NCI-H345 (cell line): Measurements from ENCODE around the gene FAM209B.
"Not testable (repeated sequence)": the region's sequence is repeated elsewhere in the genome, so short reads cannot be mapped to it uniquely, and the experiment has no call there.

ENCODE experiments used
- DNase-seq: peaks from one replicate; lab custom pipeline; 2025; lab: John Stamatoyannopoulos, UW

The FAM209B gene, protein sequence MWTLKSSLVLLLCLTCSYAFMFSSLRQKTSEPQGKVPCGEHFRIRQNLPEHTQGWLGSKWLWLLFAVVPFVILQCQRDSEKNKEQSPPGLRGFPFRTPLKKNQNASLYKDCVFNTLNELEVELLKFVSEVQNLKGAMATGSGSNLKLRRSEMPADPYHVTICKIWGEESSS

DNA sequence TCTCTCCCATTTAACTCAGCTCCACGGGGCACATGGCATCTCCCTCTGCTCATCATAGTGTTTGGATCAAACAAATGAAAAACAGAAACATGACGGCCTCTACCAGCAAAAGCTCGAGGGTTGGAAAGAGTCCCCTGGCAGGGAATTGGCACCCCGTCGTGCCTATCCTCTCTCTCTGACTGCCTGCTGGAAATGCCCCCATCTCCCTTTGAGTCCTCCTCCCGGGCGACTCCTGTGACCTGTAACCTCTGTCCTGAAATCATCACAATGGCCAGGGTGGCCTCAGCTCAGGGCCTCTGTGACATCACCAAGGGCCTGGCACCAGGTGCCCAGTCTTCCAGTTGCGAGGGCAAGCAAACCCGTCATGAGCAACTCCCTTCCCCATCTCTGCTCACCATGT lies at the start of gene FAM209B:
Gene FAM209B (plus strand): TSS at position 301 of the 400 bp plus-strand sequence. CDS start 96 bp downstream, at position 397.
- not testable (repeated sequence) for DNase-seq

DNA sequence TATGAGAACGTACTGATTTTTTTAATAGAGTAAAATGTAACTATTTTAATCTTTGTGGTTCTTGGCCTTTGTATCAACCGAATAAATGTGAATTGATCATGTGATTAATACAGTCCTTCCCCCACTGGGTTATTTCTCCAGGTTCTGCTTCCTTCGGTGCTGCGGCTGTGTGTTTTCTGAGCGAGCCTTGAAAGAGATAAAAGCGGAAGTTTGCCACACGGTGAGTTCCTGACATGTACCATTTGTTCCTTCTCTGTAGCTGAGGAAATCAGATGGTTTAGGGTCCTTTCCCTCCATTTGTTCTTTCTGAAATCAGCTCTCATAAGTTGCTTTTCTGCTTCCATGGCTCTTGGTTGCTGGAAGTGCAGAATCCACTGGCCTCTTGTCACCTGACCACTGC lies 49.1 kb upstream of the FAM209B start:
- DNase-seq, result no peak

DNA sequence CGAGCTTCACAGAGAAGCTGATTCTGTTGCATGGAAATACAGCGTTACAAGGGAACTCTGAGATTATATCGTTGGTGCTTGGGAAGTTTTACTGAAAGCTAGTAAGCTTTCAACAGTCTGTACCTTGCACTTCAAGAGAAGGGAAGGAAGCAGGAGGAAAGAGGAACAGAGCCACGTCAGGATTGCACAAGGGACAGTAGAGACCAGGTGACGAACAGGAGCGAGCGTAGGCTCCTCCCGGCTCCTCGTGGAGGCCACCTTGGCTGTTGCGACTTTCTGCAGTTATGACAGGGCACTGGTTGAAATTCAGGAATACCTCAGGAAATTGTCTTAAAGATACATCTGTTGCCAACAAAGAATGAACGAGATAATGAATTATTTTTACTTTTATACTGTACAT lies 45.8 kb upstream of the FAM209B start:
- no peak for DNase-seq

DNA sequence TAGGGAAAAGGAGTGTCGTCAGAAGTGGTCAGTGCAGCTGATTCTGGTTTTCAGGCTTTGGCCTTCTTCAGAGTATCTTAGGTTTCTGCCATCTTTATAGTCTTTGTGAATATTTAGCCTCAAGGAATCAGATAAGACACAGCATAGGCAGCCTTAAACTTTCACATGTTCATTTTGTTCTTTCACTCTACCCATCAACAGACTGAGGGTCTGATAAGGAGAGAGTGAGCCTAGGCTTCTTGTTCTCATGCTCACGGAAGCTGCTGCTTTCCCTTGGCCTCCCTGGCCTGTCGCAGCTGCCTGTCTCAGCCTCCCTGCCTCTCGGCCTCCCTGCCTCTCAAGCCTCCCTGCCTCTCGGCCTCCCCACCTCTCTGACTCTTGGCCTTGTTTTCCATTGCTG lies 44.5 kb upstream of the FAM209B start:
- no peak for DNase-seq

DNA sequence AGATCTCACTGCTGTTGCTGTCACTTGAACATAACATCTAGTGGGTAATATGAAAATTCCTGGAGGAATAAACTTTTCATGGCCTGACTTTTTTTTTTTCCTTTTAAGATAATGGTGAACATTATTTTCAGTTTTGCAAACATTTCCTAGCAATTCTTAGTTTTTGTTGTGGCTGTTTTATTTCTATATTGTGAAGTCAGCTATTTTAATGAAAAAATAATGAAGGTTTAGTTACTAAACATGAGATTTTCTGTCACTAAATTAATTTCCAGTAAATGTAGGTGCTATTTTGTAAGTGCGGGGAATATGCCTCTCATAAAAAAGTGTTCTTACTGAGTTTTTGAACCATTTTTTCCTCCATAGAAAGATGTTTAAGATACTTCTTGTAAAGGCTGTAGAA lies 31.9 kb upstream of the FAM209B start:
- DNase-seq, result no peak

DNA sequence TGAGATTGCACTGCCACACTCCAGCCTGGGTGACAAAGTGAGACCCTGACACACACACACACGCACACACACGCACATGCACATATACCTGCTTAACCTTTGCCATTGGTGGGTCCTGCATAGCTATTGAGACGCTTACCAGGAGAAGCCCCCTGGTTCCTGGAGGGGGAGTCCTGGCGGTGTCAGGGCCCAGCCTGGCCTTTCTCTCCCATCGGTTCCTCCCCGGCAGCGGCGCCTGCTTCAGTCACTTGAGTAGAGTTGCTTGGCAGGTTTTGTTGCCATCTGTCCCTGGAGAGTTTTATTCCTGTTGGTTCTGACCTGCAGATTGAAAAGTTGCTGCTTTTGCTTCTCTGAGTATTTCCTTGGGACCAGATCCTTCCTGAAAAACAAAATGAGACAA lies 29.1 kb upstream of the FAM209B start:
- DNase-seq, result no peak

DNA sequence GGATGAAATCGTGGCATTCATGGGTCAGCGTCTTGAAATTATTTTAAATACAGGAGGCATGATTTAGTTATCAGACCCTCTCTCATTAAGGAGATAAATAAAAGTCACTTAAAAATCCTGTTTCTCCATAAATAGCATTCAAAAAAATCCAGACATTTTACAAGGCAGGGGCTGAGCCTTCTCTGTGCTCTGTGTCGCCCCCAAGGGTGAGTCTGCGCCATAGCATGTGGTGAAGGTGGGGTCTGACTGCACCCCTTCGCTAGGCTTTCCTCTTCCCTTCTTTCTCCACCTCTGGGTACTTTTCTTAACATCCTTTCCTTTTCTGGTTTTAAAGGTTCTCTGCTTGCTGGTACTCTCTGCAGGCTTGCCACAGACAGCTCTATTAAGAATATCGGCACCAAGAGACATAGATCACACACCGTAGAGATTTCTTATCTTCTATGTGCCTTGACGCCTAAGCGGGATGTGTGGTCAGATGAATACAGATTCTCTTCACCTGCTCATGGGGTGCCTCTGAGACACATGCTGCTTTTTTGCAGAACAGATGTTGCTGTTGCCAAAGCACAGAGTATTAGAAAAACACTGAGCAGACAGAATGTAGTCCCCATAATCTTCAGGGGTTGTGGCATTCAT lies 28.6 kb upstream of the FAM209B start:
- DNase-seq, result no peak

DNA sequence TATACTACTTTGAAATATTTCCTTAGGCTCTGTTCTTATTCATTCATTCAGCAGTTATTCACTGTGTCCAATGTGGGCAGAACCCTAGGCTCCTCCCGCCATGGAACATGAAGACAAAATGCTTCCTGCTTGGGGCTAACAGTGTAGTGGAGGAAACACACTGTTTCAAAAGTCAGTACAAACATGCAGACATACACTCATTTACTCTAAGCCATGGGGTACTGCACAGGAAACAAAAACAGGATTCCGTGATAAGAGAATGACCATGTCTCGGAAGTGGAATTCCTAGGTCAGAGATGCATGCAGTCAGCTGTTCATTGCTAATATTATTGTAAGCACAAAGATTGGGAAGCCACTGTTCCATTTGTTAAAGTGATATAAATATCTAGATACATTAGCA lies 26.9 kb upstream of the FAM209B start:
- DNase-seq, result no peak

DNA sequence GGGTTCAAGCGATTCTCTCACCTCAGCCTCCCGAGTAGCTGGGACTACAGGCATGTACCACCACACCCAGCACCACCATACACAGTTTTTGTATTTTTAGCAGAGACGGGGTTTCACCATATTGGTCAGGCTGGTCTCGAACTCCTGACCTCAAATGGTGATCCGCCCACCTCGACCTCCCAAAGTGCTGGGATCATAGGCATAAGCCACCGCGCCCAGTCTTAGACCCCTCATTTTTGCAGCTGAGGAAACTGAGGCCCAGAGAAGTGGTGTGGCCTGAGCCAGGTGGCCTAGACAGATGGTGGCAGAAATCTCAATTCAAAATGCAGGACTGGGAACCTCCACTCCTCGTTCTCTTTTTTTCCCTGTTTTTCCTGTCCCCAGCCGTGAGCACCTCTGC lies 21.1 kb upstream of the FAM209B start:
- no peak for DNase-seq

DNA sequence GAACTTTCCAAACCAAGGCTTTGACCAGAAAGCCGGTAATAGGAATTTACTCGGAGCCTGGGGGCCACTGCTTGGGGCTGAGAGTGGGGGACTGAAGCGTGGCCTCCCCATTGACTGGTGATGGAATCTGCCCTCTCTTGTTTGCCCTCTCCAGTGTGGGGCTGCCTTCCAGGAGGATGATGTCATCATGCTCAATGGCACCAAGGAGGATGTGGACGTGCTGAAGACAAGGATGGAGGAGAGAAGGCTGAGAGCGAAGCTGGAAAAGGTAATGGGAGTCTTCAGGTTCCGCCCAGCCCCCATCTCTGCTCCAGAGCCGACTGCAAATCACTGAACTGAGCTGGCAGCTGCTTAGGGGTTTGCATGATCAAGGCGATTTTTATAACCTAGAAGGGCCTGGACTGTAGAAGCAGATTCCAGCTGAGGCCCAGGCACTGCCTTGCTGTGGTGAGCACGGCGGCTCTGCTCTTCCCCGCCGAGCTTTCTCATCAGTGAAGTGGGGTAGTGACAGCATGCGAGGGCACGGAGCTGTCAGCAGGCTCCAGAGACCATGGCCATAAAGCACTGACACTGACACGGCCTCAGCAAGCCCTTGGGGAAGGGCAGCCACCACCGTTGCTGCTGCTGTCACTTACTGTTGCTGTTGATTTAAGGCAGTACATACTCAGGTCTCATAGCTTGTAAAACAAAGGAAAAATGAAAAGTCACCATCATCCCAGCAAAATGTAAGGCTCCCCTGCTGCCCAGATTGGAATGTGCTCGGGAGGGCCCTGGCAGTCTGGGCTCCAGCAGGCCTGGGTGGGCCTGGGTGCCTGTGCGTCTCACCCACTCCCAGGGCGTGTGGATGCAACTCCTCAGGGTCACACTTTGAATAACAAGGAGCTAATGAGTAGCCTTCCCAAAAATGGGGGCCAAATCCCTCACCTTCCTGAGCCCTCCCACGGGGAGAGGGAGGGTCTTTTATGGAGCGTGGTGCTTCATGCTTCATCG lies 19.6 kb upstream of the FAM209B start:
- no peak for DNase-seq

DNA sequence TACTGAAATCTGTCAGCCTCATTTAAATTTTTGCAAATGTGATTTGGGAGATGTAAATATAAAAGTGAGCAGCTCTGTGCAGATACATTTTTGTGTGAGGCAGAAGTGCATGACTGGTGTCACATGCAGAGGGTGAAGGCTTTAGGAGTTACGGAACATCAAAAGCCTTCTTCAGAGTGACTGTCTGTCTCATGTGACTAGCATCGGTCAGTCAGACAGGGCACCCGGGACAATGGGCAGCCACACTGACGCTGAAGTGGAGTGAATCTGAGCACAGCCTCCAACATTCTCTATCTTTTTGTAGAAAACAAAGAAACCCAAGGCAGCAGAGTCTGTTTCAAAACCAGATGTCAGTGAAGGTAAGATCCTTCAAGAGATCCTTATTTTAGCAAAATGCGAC lies 16.4 kb upstream of the FAM209B start:
- DNase-seq, result no peak

DNA sequence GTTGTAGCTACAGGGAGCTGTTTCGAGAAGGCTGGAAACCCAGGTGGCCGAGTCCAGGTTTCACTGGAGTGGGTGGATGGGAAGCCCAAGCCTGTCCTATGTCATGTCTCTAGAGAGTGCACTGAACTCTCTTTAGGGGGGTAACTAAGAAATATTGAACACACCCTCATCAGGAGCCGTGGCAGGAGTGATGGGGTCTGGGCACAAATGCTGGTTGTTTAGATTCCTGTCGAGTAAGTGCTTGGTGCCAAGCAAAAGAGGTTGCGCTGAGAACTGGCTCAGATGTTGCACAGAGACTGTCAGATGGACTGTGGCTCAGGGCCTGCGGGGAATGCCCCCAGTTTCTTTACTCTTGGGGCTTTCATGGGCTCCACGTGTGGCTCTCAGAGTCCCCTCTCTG lies 15.8 kb upstream of the FAM209B start:
- DNase-seq, result no peak

DNA sequence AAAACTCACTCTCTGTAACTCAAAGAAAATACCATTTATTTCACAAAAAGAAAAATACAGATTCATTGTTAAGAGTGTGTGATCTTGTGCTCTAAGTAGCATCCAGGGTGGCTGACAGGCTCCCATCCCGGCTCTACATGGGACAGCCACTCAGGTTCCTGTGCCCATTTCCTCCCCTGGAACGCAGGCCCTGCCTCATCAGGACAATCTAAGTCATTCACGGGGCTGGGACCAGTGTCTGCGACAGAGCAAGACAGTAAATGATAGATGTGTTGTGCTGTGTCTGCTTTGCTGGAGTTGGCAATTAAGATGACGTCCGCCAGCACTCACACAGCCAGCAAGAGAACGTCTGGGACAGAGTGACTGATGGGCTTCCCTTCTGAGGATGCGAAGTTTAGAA lies 15.4 kb upstream of the FAM209B start:
- DNase-seq, result no peak

DNA sequence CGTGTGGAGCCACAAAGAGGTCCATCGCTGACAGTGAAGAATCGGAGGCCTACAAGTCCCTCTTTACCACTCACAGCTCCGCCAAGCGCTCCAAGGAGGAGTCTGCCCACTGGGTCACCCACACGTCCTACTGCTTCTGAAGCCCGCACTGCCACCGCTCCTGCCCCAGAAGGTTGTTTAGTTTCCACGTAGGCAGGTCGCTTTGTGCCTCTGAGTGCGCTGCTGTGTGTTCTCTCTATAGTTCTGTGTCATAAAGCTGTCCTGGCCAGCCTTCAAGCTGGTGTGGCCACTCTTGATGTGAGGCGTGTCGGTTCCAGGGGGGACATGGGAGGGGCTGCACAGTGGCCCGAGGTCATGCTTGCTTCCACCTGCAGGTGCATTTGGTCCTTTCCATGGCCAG lies 14.9 kb upstream of the FAM209B start:
- DNase-seq, result no peak

DNA sequence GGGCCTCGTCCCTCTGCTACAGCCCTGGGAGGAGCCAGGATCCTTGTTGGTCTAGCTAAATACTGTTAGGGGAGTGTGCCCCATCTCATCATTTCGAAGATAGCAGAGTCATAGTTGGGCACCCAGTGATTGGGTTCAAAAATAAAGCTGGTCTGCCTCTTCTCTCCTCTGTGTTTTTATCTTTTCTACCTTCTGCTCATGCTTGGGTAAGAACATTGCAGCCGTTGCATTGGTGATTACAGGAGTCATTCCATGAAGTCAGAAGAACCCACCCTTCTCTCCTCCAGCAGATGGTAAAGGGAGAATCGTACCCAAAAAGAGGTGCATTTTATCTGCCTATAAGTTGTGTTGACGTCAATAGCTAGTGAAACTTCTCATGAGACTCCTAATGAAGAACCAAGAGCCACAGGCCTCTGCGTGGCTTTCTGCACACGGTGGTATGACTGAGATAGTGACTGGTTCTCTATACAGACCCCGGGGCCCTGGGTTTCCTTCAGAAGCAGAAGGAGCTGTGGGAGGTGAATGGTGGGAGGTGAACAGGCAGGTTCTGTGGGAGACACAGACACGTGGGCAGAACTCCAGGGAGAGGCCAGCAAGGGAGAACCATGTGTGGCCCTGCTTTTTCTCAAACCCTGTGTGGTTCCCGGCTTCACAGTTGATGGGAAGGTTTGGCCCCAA lies 14.2 kb upstream of the FAM209B start:
- DNase-seq, result no peak

DNA sequence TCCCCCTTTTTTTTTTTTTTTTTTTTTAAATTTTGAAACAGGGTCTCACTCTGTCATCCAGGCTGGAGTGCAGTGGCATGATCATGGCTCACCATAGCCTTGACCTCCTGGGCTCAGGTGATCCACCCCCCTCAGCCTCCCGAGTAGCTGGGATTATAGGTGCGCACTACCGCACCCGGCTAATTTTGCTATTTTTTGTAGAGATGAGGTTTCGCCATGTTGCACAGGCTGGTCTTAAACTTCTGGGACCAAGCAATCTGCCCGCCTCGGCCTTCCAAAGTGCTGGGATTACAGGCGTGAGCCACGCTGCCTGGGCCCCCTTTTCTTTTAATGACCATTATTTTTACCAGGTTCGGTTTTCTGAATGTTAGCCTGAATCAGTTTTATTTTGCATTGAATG lies 13.5 kb upstream of the FAM209B start:
- no peak for DNase-seq

DNA sequence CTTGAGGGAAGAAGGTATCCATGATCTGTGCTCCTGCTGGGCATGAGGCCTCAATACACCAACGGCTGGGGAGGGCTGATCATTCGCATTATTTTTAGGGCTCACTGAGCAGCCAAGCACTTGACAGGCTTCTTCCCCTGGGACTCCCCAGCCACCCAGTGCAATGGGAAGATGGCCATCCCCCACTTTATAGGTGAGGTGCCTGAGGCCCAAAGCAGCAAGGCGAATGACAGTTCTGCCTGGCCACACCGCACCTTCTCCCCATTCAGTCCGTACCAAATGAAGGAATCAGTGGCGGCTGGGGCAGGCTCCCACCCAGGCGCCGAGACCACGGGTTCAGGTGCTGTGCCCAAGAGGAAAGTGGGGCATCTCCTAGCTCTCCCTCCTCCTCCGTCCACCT lies 12.9 kb upstream of the FAM209B start:
- no peak for DNase-seq

DNA sequence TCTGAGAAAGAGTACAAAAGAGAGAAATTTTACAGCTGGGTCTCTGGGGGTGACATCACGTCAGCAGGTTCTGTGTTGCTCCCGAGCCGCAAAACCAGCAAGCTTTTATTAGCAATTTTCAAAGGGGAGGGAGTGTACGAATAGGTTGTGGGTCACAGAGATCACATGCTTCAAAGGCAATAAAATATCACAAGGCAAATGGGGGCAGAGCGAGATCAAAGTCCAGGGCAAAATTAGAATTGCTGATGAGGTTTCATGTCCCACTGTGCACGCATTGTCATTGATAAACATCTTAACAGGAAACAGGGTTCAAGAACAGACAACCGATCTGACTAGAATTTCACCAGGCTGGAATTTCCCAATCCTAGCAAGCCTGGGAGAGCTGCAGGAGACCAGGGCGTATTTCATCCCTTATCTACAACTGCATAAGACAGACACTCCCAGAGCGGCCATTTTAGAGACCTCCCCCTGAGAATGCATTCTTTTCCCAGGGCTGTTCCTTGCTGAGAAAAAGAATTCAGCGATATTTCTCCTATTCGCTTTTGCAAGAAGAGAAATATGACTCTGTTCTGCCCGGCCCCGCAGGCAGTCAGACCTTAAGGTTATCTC lies 12.2 kb upstream of the FAM209B start:
- not testable (repeated sequence) for DNase-seq

DNA sequence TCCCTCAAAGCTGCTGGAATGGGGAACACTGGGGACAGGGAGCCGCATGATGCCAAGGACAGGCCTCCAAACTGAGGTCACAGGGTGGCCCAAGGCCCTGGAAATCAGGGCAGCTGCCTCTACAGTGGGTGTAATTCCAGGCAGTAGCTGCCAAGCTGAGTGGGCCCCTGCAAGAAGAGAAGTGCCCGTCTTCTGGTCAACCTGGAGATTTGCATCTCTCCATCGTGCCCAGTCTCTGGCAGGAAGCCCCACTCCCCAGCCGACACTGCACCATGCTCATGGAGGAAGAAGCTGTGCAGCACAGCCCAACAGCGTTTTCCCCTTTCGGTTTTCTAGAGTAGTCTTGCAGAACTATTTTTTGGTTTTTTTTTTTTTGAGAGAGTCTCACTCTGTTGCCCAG lies 10.7 kb upstream of the FAM209B start:
- no peak for DNase-seq

DNA sequence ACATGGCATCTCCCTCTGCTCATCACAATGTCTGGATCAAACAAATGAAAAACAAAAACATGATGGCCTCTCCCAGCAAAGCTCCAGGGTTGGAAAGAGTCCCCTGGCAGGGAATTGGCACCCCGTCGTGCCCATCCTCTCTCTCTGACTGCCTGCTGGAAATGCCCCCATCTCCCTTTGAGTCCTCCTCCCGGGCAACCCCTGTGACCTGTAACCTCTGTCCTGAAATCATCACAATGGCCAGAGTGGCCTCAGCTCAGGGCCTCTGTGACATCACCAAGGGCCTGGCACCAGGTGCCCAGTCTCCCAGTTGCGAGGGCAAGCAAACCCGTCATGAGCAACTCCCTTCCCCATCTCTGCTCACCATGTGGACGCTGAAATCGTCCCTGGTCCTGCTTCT lies 8.6 kb upstream of the FAM209B start, which contains the start of gene FAM209A:
Gene FAM209A (plus strand): TSS at position 301 of the 400 bp plus-strand sequence. CDS start 65 bp downstream, at position 366.
- not testable (repeated sequence) for DNase-seq

DNA sequence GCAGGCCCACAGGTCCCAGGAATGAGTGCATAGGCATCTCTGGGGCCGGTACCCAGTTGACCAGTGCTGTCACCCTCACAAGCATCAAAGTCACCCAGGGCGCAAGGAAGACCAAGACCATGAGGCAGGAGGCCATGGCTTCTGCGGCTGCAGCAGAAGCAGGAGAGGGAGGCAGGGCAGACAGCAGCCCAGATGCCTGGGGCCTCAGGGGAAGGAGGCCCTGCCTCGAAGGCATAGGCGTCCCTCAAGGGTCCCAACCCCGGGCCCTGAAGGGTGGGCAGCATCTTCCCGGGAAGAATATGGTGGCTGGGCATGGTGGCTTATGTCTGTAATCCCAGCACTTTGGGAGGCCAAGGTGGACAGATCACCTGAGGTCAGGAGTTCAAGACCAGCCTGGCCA lies 5.5 kb upstream of the FAM209B start:
- no peak for DNase-seq

DNA sequence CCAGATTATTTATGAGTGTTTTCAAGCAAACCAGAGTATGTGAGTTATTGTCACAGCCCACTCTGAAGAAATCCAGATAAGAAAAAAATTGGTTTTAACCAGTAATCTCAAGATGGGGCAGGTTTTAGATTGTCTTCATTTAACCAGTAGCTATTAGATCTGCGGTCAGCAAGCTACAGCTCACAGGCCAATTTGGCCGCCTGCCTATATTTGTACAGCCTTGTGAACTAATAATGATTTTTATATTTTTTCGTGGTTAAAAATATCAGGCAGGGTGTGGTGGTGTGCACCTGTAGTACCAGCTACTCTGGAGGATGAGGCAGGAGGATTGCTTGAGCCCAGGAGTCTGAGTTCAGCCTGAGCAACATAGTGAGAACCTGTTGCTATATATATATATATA lies 5.0 kb downstream of the FAM209B start:
- DNase-seq, result no peak
